ENCODE data around the gene ATP13A4.

Gene ATP13A4

DNA sequence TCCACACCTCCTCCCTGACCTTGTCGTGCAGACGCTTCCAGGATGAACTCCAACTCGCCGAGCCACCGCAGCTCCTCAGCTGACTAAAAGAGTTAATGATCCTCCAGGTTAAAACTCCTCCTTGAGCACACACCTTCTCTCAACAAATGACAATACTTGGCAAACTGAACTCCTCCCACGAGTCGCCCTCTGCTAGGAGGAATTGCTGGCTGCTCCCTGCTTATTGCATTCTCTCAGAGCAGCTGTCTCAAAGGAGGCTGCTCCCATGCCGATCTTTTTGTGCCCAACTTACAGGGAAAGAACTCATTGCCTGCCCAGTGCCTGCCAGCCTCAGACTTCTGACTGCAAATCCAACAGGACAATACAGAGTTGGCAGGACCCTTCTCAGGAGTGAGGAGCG lies at the start of gene ATP13A4:
TSS of gene ATP13A4 (minus strand) at position 85 of the 400 bp plus-strand sequence. CDS start 96 bp downstream, outside the sequence.
- no peaks in the 10 kb centered on the region for H3K9me3 ChIP-seq (ENCODE audit: control insufficient read depth in 1 of 2, low read length in 2 of 2)
- no peaks in the 10 kb centered on the region for H3K27me3 ChIP-seq (ENCODE audit: control insufficient read depth in 1 of 2, insufficient read depth in 2 of 2, low read length in 2 of 2)
- H3K9ac ChIP-seq (ENCODE audit: low read depth in 1 of 2, low read length in 2 of 2) = no peak within 1 kb of the TSS
- no peaks in the 10 kb centered on the region for H3K36me3 ChIP-seq (ENCODE audit: control insufficient read depth in 1 of 2, insufficient read depth in 2 of 2, low read length in 2 of 2)
- no peak within 1 kb of the TSS for H3K27ac ChIP-seq (ENCODE audit: low read depth, low read length)
- H3K4me1 ChIP-seq (ENCODE audit: control insufficient read depth in 1 of 2, insufficient read depth in 2 of 2, low read length in 2 of 2) = peaks cover 5 to 19% of the 10 kb centered on the region in 2 donors
- peak within 1 kb of the TSS; percentile 26 to 41 for H3K4me3 ChIP-seq (ENCODE audit: low read depth in 1 of 2, low read length in 2 of 2)

- H3K27ac ChIP-seq (ENCODE audit: low read depth, low read length) = no peak overlapping the region
- H3K9ac ChIP-seq (ENCODE audit: low read depth in 1 of 2, low read length in 2 of 2) = no peak overlapping the region
- no peaks in the 10 kb centered on the region for H3K9me3 ChIP-seq (ENCODE audit: control insufficient read depth in 1 of 2, low read length in 2 of 2)
- H3K27me3 ChIP-seq (ENCODE audit: control insufficient read depth in 1 of 2, insufficient read depth in 2 of 2, low read length in 2 of 2) = no peaks in the 10 kb centered on the region
- H3K36me3 ChIP-seq (ENCODE audit: control insufficient read depth in 1 of 2, insufficient read depth in 2 of 2, low read length in 2 of 2) = peaks cover 0 to 10% of the 10 kb centered on the region in 2 donors
- H3K4me1 ChIP-seq (ENCODE audit: control insufficient read depth in 1 of 2, insufficient read depth in 2 of 2, low read length in 2 of 2) = peaks cover 2 to 6% of the 10 kb centered on the region in 2 donors
- H3K4me3 ChIP-seq (ENCODE audit: low read depth in 1 of 2, low read length in 2 of 2) = no peak overlapping the region
Observed at GRCh38 chr3:193599393-193599792, 44.7 kb upstream of the ATP13A4 start.

DNA sequence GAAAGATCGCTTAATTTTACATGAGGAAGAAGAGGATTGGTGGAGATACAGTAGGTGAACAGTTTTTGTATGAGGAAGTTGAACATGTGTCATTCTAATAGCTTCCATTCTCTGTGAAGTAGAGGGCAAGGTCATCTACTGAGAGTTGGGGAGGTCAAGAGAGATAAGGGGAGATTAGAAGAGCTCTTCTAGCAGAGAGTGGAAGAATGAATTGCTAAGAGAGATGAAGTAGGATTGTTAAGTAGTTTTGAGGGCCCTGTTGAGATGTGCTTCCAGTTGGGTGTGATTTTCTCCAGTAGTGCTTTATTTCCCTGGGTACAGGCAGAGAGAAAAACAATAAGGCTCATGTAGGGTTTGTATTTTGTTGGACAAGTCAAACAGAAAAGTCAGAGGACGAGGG lies 43.5 kb upstream of the ATP13A4 start:
- H3K9me3 ChIP-seq (ENCODE audit: control insufficient read depth in 1 of 2, low read length in 2 of 2) = no peaks in the 10 kb centered on the region
- H3K9ac ChIP-seq (ENCODE audit: low read depth in 1 of 2, low read length in 2 of 2) = no peak overlapping the region
- H3K27ac ChIP-seq (ENCODE audit: low read depth, low read length) = no peak overlapping the region
- H3K36me3 ChIP-seq (ENCODE audit: control insufficient read depth in 1 of 2, insufficient read depth in 2 of 2, low read length in 2 of 2) = peaks cover 0 to 10% of the 10 kb centered on the region in 2 donors
- H3K27me3 ChIP-seq (ENCODE audit: control insufficient read depth in 1 of 2, insufficient read depth in 2 of 2, low read length in 2 of 2) = no peaks in the 10 kb centered on the region
- peaks cover 6 to 10% of the 10 kb centered on the region in 2 donors for H3K4me1 ChIP-seq (ENCODE audit: control insufficient read depth in 1 of 2, insufficient read depth in 2 of 2, low read length in 2 of 2)
- H3K4me3 ChIP-seq (ENCODE audit: low read depth in 1 of 2, low read length in 2 of 2) = no peak overlapping the region

DNA sequence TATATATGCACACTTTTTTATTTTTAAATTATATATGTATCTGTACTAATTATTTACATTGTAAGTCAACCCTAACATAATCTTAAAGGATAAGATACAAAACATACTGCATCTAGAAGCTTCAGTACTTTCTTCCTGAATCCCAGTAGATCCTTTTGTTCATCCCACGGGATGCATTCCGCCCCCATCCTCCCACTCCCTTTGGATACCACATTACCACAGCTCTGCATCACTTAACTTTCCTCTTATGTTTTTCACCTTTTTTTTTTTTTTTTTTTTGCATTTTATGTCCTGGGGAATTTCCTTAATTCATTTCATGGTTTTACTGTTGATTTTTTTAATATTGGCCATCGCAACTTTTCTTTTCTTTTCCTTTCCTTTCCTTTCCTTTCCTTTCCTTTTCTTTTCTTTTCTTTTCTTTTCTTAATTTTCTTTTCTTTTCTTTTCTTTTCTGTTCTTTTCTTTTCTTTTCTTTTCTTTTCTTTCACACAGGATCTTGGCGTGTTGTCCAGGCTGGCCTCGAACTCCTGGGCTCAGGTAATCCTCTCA lies 41.3 kb upstream of the ATP13A4 start:
- no peak overlapping the region for H3K4me3 ChIP-seq (ENCODE audit: low read depth in 1 of 2, low read length in 2 of 2)
- no peak overlapping the region for H3K27ac ChIP-seq (ENCODE audit: low read depth, low read length)
- H3K4me1 ChIP-seq (ENCODE audit: control insufficient read depth in 1 of 2, insufficient read depth in 2 of 2, low read length in 2 of 2) = peaks cover 10 to 14% of the 10 kb centered on the region in 2 donors
- no peaks in the 10 kb centered on the region for H3K27me3 ChIP-seq (ENCODE audit: control insufficient read depth in 1 of 2, insufficient read depth in 2 of 2, low read length in 2 of 2)
- H3K9me3 ChIP-seq (ENCODE audit: control insufficient read depth in 1 of 2, low read length in 2 of 2) = no peaks in the 10 kb centered on the region
- H3K9ac ChIP-seq (ENCODE audit: low read depth in 1 of 2, low read length in 2 of 2) = no peak overlapping the region
- H3K36me3 ChIP-seq (ENCODE audit: control insufficient read depth in 1 of 2, insufficient read depth in 2 of 2, low read length in 2 of 2) = peaks cover 0 to 10% of the 10 kb centered on the region in 2 donors

DNA sequence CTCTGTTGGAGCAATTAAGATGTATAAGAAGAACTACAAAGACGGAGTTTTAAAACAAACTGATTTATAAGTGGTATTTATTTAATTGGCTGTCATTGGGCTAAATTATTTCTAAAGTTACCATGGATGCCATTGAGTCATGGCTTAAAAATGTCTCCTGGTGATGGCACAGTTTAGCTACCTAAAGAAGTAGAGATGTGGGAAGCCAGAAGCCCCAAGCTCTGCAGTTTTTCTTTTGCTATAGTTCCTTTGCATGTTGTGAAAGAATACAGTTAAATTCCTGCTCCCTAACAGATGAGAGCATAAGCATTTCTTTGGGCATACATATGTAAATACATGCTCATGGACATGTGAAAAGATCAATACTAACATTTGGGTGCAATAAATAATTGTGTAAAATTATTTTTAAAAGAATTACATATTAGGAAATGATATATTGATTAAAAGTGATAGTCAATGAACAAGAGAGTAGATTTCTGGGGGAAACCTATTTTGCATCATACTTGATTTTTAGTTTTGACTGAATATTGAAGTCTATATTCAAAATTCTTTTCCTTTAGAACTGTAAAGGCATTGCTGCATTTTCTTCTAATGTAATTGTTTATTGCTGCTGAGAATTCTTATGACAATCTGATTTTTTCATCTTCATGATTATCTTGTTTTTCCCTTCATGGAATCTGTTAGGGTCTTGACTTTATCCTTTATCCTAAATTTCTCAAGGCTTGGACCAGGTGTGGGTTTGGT lies 40.4 kb upstream of the ATP13A4 start:
- Histone ChIP-seq H3K36me3 (ENCODE audit: control insufficient read depth in 1 of 2, insufficient read depth in 2 of 2, low read length in 2 of 2) (peaks cover 0 to 10% of the 10 kb centered on the region in 2 donors), H3K27me3 (ENCODE audit: control insufficient read depth in 1 of 2, insufficient read depth in 2 of 2, low read length in 2 of 2) (no peaks in the 10 kb centered on the region), H3K4me3 (ENCODE audit: low read depth in 1 of 2, low read length in 2 of 2) (no peak overlapping the region), H3K4me1 (ENCODE audit: control insufficient read depth in 1 of 2, insufficient read depth in 2 of 2, low read length in 2 of 2) (peaks cover 10 to 14% of the 10 kb centered on the region in 2 donors), H3K9me3 (ENCODE audit: control insufficient read depth in 1 of 2, low read length in 2 of 2) (no peaks in the 10 kb centered on the region), H3K27ac (ENCODE audit: low read depth, low read length) (no peak overlapping the region), H3K9ac (ENCODE audit: low read depth in 1 of 2, low read length in 2 of 2) (no peak overlapping the region)

DNA sequence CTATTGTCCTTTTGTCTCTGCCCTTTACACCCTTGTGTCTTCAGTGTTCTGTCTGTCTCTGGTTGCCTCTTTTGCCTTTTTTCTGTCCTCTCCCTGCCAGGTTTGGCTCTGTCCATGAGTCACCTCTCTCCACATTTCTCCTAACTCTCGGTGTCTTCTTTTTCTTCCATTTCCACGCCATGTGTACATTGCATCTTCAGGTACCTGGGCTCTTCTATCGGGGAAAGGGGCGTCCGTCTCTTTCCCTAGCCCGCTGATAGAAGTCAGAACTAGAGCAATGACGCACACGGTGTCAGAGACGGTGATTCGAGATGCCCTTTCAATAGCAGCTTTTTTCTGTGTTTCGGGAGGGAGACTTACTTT lies 39.0 kb upstream of the ATP13A4 start:
- H3K9me3 ChIP-seq (ENCODE audit: control insufficient read depth in 1 of 2, low read length in 2 of 2) = no peaks in the 10 kb centered on the region

DNA sequence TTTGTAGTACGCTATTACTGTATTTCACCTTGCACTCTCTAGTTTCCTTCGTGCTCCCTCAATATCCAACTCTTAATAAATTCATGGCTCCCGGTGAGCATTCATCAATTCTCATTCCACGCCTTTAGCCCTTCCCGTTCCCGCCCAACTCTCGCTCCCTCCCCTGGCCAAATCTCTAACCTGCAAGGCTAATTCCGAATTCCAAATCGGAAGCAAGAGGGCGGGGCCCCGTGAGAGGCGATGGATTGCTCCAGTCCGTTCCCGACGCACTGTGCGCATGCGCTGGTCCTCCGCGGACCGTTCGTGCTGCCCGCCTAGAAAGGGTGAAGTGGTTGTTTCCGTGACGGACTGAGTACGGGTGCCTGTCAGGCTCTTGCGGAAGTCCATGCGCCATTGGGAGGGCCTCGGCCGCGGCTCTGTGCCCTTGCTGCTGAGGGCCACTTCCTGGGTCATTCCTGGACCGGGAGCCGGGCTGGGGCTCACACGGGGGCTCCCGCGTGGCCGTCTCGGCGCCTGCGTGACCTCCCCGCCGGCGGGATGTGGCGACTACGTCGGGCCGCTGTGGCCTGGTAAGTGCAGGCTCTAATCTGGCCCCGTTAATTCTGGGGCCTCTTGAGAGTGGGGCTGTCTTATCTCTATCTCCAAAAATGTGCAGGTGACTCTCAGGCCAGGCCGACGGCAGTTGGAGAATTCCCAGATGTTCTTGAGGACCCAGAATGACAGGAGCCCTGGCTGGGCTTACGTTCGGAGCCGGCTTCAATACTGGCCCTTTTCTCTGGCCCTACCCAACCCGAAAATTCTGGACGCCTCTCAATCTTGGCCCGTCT lies 38.4 kb upstream of the ATP13A4 start, which contains the start of gene OPA1:
TSS of gene OPA1 (plus strand) at position 368 of the 827 bp plus-strand sequence. CDS start at position 538, 170 bp downstream.
- peak within 1 kb of the TSS; percentile 92 to 97 for H3K9ac ChIP-seq (ENCODE audit: low read depth in 1 of 2, low read length in 2 of 2)
- peak within 1 kb of the TSS; percentile 91 to 98 for H3K4me3 ChIP-seq (ENCODE audit: low read depth in 1 of 2, low read length in 2 of 2)
- no peaks in the 10 kb centered on the region for H3K9me3 ChIP-seq (ENCODE audit: control insufficient read depth in 1 of 2, low read length in 2 of 2)
- H3K27ac ChIP-seq (ENCODE audit: low read depth, low read length) = peak within 1 kb of the TSS; percentile 63
- H3K4me1 ChIP-seq (ENCODE audit: control insufficient read depth in 1 of 2, insufficient read depth in 2 of 2, low read length in 2 of 2) = peaks cover 10 to 14% of the 10 kb centered on the region in 2 donors
- no peaks in the 10 kb centered on the region for H3K27me3 ChIP-seq (ENCODE audit: control insufficient read depth in 1 of 2, insufficient read depth in 2 of 2, low read length in 2 of 2)
- H3K36me3 ChIP-seq (ENCODE audit: control insufficient read depth in 1 of 2, insufficient read depth in 2 of 2, low read length in 2 of 2) = peaks cover 0 to 8% of the 10 kb centered on the region in 2 donors

More for the DNA sequence above, 39.0 kb upstream of the ATP13A4 start:
- Histone ChIP-seq H3K4me3 (ENCODE audit: low read depth in 1 of 2, low read length in 2 of 2) (peak overlapping the region; percentile 91 to 98), H3K4me1 (ENCODE audit: control insufficient read depth in 1 of 2, insufficient read depth in 2 of 2, low read length in 2 of 2) (peaks cover 10 to 14% of the 10 kb centered on the region in 2 donors), H3K9ac (ENCODE audit: low read depth in 1 of 2, low read length in 2 of 2) (peak overlapping the region; percentile 92 to 97), H3K27me3 (ENCODE audit: control insufficient read depth in 1 of 2, insufficient read depth in 2 of 2, low read length in 2 of 2) (no peaks in the 10 kb centered on the region), H3K36me3 (ENCODE audit: control insufficient read depth in 1 of 2, insufficient read depth in 2 of 2, low read length in 2 of 2) (peaks cover 0 to 10% of the 10 kb centered on the region in 2 donors), H3K27ac (ENCODE audit: low read depth, low read length) (peak overlapping the region; percentile 63)

DNA sequence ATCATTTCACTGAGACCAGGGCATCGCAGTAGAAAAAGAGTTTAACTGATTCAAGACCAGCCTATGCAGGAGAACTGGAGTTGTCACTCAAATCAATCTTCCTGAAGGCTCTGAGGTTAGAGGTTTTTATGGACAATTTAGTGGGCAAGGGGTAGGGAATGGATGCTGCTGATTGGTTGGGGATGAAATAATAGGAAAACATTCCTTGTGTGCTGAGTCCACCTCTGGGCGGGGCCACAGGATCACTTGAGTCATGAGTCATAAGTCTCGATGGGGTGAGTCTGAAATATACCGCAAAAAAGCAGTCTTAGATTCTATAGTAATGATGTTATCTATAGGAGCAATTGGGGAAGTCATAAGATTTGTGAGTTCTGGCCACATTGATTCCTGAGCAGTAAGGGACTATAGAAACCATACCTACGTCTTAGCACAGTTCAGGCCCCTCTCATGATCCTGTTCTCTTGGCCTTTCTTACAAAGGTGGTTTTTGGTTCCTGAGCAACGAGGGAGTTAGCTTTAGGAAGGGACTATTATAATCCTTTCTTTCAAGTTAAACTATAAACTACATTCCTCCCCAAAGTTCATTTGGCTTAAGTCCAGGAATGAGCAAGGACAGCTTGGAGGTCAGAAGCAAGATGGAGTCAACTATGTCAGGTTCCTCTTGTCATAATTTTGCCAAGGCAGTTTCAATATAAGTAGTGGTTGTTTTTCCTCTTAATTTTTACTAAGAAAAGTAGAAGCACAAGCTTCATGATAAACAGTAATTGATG lies 35.6 kb upstream of the ATP13A4 start:
- peaks cover 10 to 14% of the 10 kb centered on the region in 2 donors for H3K4me1 ChIP-seq (ENCODE audit: control insufficient read depth in 1 of 2, insufficient read depth in 2 of 2, low read length in 2 of 2)
- no peak overlapping the region for H3K9ac ChIP-seq (ENCODE audit: low read depth in 1 of 2, low read length in 2 of 2)
- H3K27ac ChIP-seq (ENCODE audit: low read depth, low read length) = no peak overlapping the region
- no peaks in the 10 kb centered on the region for H3K36me3 ChIP-seq (ENCODE audit: control insufficient read depth in 1 of 2, insufficient read depth in 2 of 2, low read length in 2 of 2)
- H3K27me3 ChIP-seq (ENCODE audit: control insufficient read depth in 1 of 2, insufficient read depth in 2 of 2, low read length in 2 of 2) = no peaks in the 10 kb centered on the region
- no peaks in the 10 kb centered on the region for H3K9me3 ChIP-seq (ENCODE audit: control insufficient read depth in 1 of 2, low read length in 2 of 2)
- H3K4me3 ChIP-seq (ENCODE audit: low read depth in 1 of 2, low read length in 2 of 2) = no peak overlapping the region

- Histone ChIP-seq H3K27ac (ENCODE audit: low read depth, low read length) (no peak overlapping the region), H3K36me3 (ENCODE audit: control insufficient read depth in 1 of 2, insufficient read depth in 2 of 2, low read length in 2 of 2) (no peaks in the 10 kb centered on the region), H3K27me3 (ENCODE audit: control insufficient read depth in 1 of 2, insufficient read depth in 2 of 2, low read length in 2 of 2) (no peaks in the 10 kb centered on the region), H3K9ac (ENCODE audit: low read depth in 1 of 2, low read length in 2 of 2) (no peak overlapping the region), H3K9me3 (ENCODE audit: control insufficient read depth in 1 of 2, low read length in 2 of 2) (no peaks in the 10 kb centered on the region), H3K4me3 (ENCODE audit: low read depth in 1 of 2, low read length in 2 of 2) (no peak overlapping the region), H3K4me1 (ENCODE audit: control insufficient read depth in 1 of 2, insufficient read depth in 2 of 2, low read length in 2 of 2) (peaks cover 9 to 10% of the 10 kb centered on the region in 2 donors)
Observed at GRCh38 chr3:193589616-193590015, 34.9 kb upstream of the ATP13A4 start.
